K562 (cell line): ENCODE measurements around the gene BARX2. TPM values are rescaled to one million over a fixed set of nuclear protein-coding genes. Genes with fewer than 3 reads are reported as not detected.
"Not testable (repeated sequence)": the region's sequence is repeated elsewhere in the genome, so short reads cannot be mapped to it uniquely, and the experiment has no call there.

Experiments used
- ATAC-seq: fragments of 200-7000 bp; cut with Tn5 transposase; 3 replicates; pipeline ENCODE4 v1.9.1; 2020; ENCODE audit warnings: moderate library complexity
- BruUV-seq: library from RNA; stranded (reverse); fragments of 400-500 nt; replicated peaks from 2 replicates; lab custom pipeline; 2021; lab: Mats Ljungman, UMichigan
- CTCF ChIA-PET: fragments of 300-600 bp; formaldehyde crosslinking; extraction: SDS; loops from one replicate; lab custom pipeline; 2021; ENCODE audit warnings: low intra/inter-chr PET ratio; lab: Yijun Ruan, JAX
- POLR2A ChIA-PET: fragments of 300-600, 350-650 bp; sonication (Branson Sonifier 250); formaldehyde crosslinking; extraction: SDS; loops from one replicate; lab custom pipeline; 2021; ENCODE audit warnings: antibody characterized with exemption, inconsistent platforms; lab: Yijun Ruan, JAX
- DNase-seq, 4 experiments: peaks; one replicate each; pipeline versions ENCODE4 v3.0.0 to v3.0.0-alpha.2; 2011 to 2018; ENCODE audit warnings: low spot score in 3 of 4, mixed read lengths in 3 of 4; ENCODE audit errors: extremely low read depth in 1 of 4
- FAIRE-seq: peaks from 2 replicates; lab custom pipeline; 2011; peaks lifted over from hg19 to GRCh38; lab: Jason Lieb, UNC
- H2AFZ ChIP-seq: 2 replicates; pipeline ENCODE4 v1.6.0; 2011; ENCODE audit warnings: low read depth, low read length, control low read depth, inconsistent platforms
- H3K27ac ChIP-seq: fragments of 200-600 bp; 3 replicates; pipeline ENCODE4 v1.8.0; 2011; ENCODE audit warnings: low read depth, mild to moderate bottlenecking, control low read depth, inconsistent platforms, low read length, moderate library complexity, mixed read lengths; ENCODE audit errors: extremely low read depth
- H3K27me3 ChIP-seq, 2 experiments: fragments of 300-600 bp in 1 of 2; 2 replicates in 1 of 2; 3 replicates in 1 of 2; pipeline versions ENCODE4 v1.6.0 to v1.8.0; 2011; ENCODE audit warnings: inconsistent platforms in 2 of 2, low read length in 2 of 2, mild to moderate bottlenecking in 1 of 2, mixed read lengths in 1 of 2, moderate library complexity in 1 of 2; ENCODE audit not compliant: control insufficient read depth in 2 of 2, insufficient read depth in 2 of 2
- H3K36me3 ChIP-seq: fragments of 300-600 bp; 3 replicates; pipeline ENCODE4 v1.8.0; 2011; ENCODE audit warnings: mild to moderate bottlenecking, low read length, inconsistent platforms; ENCODE audit not compliant: control insufficient read depth, insufficient read depth
- H3K4me1 ChIP-seq, 2 experiments: fragments of 200-600 bp in 1 of 2; replicated peaks in 1 of 2; 2 replicates in 1 of 2; 3 replicates in 1 of 2; pipeline versions ENCODE4 v1.5.1 to v1.8.0; 2011; ENCODE audit warnings: inconsistent platforms in 2 of 2, low read length in 2 of 2, mild to moderate bottlenecking in 1 of 2, mixed read lengths in 1 of 2, moderate library complexity in 1 of 2; ENCODE audit not compliant: control insufficient read depth in 2 of 2, insufficient read depth in 2 of 2
- H3K4me2 ChIP-seq: 2 replicates; pipeline ENCODE4 v1.6.1; 2011; ENCODE audit warnings: low read length, control low read depth, inconsistent platforms, mixed read lengths; ENCODE audit not compliant: insufficient read depth
- H3K4me3 ChIP-seq: fragments of 200-600 bp; sonication (generic), shearing (Covaris generic); 2 replicates; pipeline ENCODE4 v1.5.1; 2016; ENCODE audit warnings: control low read depth, inconsistent platforms
- H3K79me2 ChIP-seq: fragments of 200-600 bp; 3 replicates; pipeline ENCODE4 v1.8.0; 2011; ENCODE audit warnings: low read length, inconsistent platforms; ENCODE audit not compliant: control insufficient read depth, insufficient read depth
- H3K9ac ChIP-seq, 2 experiments: 2 replicates each; pipeline versions ENCODE4 v1.6.0 to v1.6.1; 2011; ENCODE audit warnings: low read depth in 2 of 2, low read length in 2 of 2, control low read depth in 1 of 2, inconsistent platforms in 1 of 2, mild to moderate bottlenecking in 1 of 2, mixed read lengths in 1 of 2; ENCODE audit not compliant: insufficient read depth in 1 of 2
- H3K9me1 ChIP-seq: one replicate; pipeline ENCODE4 v1.6.0; 2011; ENCODE audit warnings: inconsistent platforms, mild to moderate bottlenecking, low read length, moderate library complexity; ENCODE audit not compliant: control insufficient read depth, insufficient read depth
- H3K9me3 ChIP-seq: replicated peaks from 2 replicates; pipeline ENCODE4 v1.5.1; 2011; ENCODE audit warnings: low read depth, low read length, inconsistent platforms; ENCODE audit not compliant: control insufficient read depth, insufficient read depth
- H4K20me1 ChIP-seq: replicated peaks from 2 replicates; pipeline ENCODE4 v1.6.1; 2011; ENCODE audit warnings: low read length, inconsistent platforms, mixed read lengths; ENCODE audit not compliant: control insufficient read depth, insufficient read depth
- CHCHD3 ChIP-seq: fragments of 250-450 bp; sonication (Bioruptor Pico); IDR thresholded peaks from 2 replicates; pipeline ENCODE4 v2.1.2; 2022; ENCODE audit warnings: mild to moderate bottlenecking
- KDM1A ChIP-seq, 2 experiments: fragments of 450-650 bp; IDR thresholded peaks; 2 replicates each; pipeline ENCODE4 v1.6.1; 2016; ENCODE audit warnings: mild to moderate bottlenecking in 2 of 2
- NRF1 ChIP-seq, 2 experiments: fragments of 450-650 bp; IDR thresholded peaks in 1 of 2; conservative IDR thresholded peaks in 1 of 2; 2 replicates each; pipeline ENCODE4 v1.6.1; 2014; ENCODE audit warnings: mild to moderate bottlenecking in 2 of 2
- POLR2B ChIP-seq: fragments of 450-650 bp; IDR thresholded peaks from 2 replicates; pipeline ENCODE4 v1.6.1; 2018; ENCODE audit warnings: low read depth; ENCODE audit not compliant: partially characterized antibody
- SOX6 ChIP-seq: fragments of 450-650 bp; IDR thresholded peaks from 2 replicates; pipeline ENCODE4 v1.6.1; 2014; ENCODE audit warnings: mild to moderate bottlenecking
- SREBF2 ChIP-seq: sonication (generic); formaldehyde crosslinking; IDR thresholded peaks from 2 replicates; pipeline ENCODE4 v1.4.0; 2020; ENCODE audit warnings: mild to moderate bottlenecking, missing genetic modification reagents
- ZC3H11A ChIP-seq: IDR thresholded peaks from 2 replicates; pipeline ENCODE4 v1.6.1; 2012; ENCODE audit warnings: low read depth, low read length, improper control_type of control experiment
- ZNF140 ChIP-seq: fragments of 250-450 bp; sonication (Bioruptor Pico); IDR thresholded peaks from 2 replicates; pipeline ENCODE4 v1.8.0; 2021; ENCODE audit warnings: moderate library complexity, mild to moderate bottlenecking, inconsistent platforms
- ZNF316 ChIP-seq: fragments of 450-650 bp; IDR thresholded peaks from 2 replicates; pipeline ENCODE4 v1.6.1; 2016
- ZNF449 ChIP-seq: fragments of 250-450 bp; sonication (Bioruptor Pico); IDR thresholded peaks from 2 replicates; pipeline ENCODE4 v1.8.0; 2022; ENCODE audit warnings: moderate library complexity, mild to moderate bottlenecking, inconsistent platforms
- WGBS: fragments of 100-300 bp; shearing (Covaris generic); methylation state at CpG from one replicate; pipeline ENCODE4 v1.1.6; 2016; ENCODE audit warnings: low coverage, mixed read lengths; ENCODE audit not compliant: insufficient coverage; ENCODE audit errors: missing lambda C conversion rate; 5-methylcytosine and 5-hydroxymethylcytosine counted together
- in situ Hi-C: fragments of 300-500 bp; cut with MboI; formaldehyde crosslinking; loops from 4 replicates; pipeline ENCODE4 v1.15.0; 2018; ENCODE audit warnings: inconsistent platforms, mixed read lengths
- intact Hi-C: fragments of 100-400 bp; cut with micrococcal nuclease; formaldehyde crosslinking; loops from 2 replicates; pipeline ENCODE4 v1.14.2; 2022
- polyA plus RNA-seq, 8 experiments: library from polyadenylated mRNA; depleted of rRNA in 4 of 8; stranded (reverse) in 5 of 8; unstranded in 3 of 8; fragments of >200 nt; fragmentation: Nextera tagmentation in 2 of 8; fragmentation: Illumina TruSeq in 1 of 8; extraction: Ambion mirVana in 2 of 8; extraction: Trizol in 1 of 8; gene quantifications; 2 replicates each; pipeline versions ENCODE4 v1.2.1 to v1.2.3, GENCODE V29; 2011 to 2014; ENCODE audit warnings: inconsistent platforms in 1 of 8, missing spikeins in 1 of 8
- total RNA-seq, 7 experiments: library from RNA; depleted of rRNA in 6 of 7; stranded (reverse); fragments of >200 nt in 6 of 7; fragmentation: Illumina TruSeq in 2 of 7; extraction: Trizol in 2 of 7; gene quantifications; 2 replicates each; pipeline versions ENCODE4 v1.2.1 to v1.2.3, GENCODE V29; 2011 to 2021; ENCODE audit warnings: low replicate concordance in 1 of 7

Gene BARX2
- total and polyA plus RNA-seq, 9 of the 15 experiments (the other 6 are each of a cell fraction or from before 2014, with no cell fraction given): not detected

GRCh38 chr11:129344301-129344940 lies 31.2 kb upstream of the BARX2 start:
- H3K9ac ChIP-seq, FAIRE-seq, H3K27me3 ChIP-seq, BruUV-seq, H4K20me1 ChIP-seq, ATAC-seq, CTCF ChIA-PET, H3K27ac ChIP-seq, in situ Hi-C loops, H3K9me1 ChIP-seq, intact Hi-C loops, H3K36me3 ChIP-seq, H3K79me2 ChIP-seq, DNase-seq, H3K4me2 ChIP-seq, H3K4me3 ChIP-seq, POLR2A ChIA-PET, H3K9me3 ChIP-seq, H3K4me1 ChIP-seq: not testable (repeated sequence)
- WGBS: under 1% methylated on average over 12 of the region's 23 CpGs
- peak overlapping the region; percentile 45; the same call in 1 of the 2 replicates for H2AFZ ChIP-seq

- no peaks in the 10 kb centered on the region for H3K36me3 ChIP-seq
- WGBS: 0% methylated on average over 2 of the region's 2 CpGs
- H3K9me3 ChIP-seq: no peaks in the 10 kb centered on the region
- H3K4me2 ChIP-seq: no peak overlapping the region
- H3K9ac ChIP-seq: no peak overlapping the region
- H3K27me3 ChIP-seq: no peaks in the 10 kb centered on the region
- in situ Hi-C loops: no loop called here
- CTCF ChIA-PET: interaction anchor here (0.7 kb wide), 1 partner anchor 403 kb away, joined by 3 read pairs; no protein-coding TSS in a partner anchor
- no peak for FAIRE-seq
- H3K79me2 ChIP-seq: no peaks in the 10 kb centered on the region
- TF ChIP-seq ZC3H11A (no peak), ZNF449 (CRISPR knock-in tag) (no peak), NRF1 (conservative IDR thresholded peaks at IDR 0.05 in 1 of 2, IDR thresholded peaks at IDR 0.05 in 1 of 2) (no peak), KDM1A (IDR thresholded peaks at IDR 0.05) (no peak), CHCHD3 (CRISPR knock-in tag) (no peak), ZNF140 (CRISPR knock-in tag) (no peak), SOX6 (no peak), ZNF316 (no peak), POLR2B (no peak), SREBF2 (CRISPR knock-in tag) (no peak)
- no peaks in the 10 kb centered on the region for H3K4me1 ChIP-seq
- no peaks in the 10 kb centered on the region for H3K9me1 ChIP-seq
- no peak overlapping the region for H3K4me3 ChIP-seq
- no peak overlapping the region for H3K27ac ChIP-seq
- no peaks in the 10 kb centered on the region for H4K20me1 ChIP-seq
- H2AFZ ChIP-seq: no peak overlapping the region
- no peak for ATAC-seq
- no TSS peak for BruUV-seq
- no peak for DNase-seq
- POLR2A ChIA-PET: no interaction called here
- intact Hi-C loops: no loop called here
These were observed 28.7 kb upstream of the BARX2 start for GRCh38 chr11:129346916-129347315.
